HCT116 (cell line): ENCODE data around the gene DNM3. TPM values are rescaled to one million over a fixed set of nuclear protein-coding genes. Genes with fewer than 3 reads are reported as not detected.

Source experiments
- ATAC-seq: fragments of 200-7000 bp; cut with Tn5 transposase; 2 replicates; pipeline ENCODE4 v1.9.1; 2020; ENCODE audit warnings: mild to moderate bottlenecking, moderate library complexity
- BruUV-seq: library from RNA; stranded (reverse); fragments of 400-500 nt; replicated peaks from 2 replicates; lab custom pipeline; 2021; lab: Mats Ljungman, UMichigan
- CTCF ChIA-PET: fragments of 300-600 bp; sonication (Branson Sonifier 250); formaldehyde crosslinking; loops from one replicate; lab custom pipeline; 2021; ENCODE audit warnings: antibody characterized with exemption; lab: Charles Lee
- POLR2A ChIA-PET: fragments of 300-600, 350-600 bp; sonication (Branson Sonifier 250); formaldehyde crosslinking; loops from one replicate; lab custom pipeline; 2021; ENCODE audit warnings: antibody characterized with exemption; lab: Charles Lee
- RAD21 ChIA-PET, 2 experiments: fragments of 300-600 bp; sonication (Branson Sonifier 250); formaldehyde crosslinking; loops; one replicate each; lab custom pipeline; 2023; ENCODE audit warnings: low total read pairs in 2 of 2; ENCODE audit not compliant: uncharacterized antibody in 2 of 2, unreplicated experiment in 2 of 2, low non-redundant PET in 1 of 2; lab: Charles Lee
- DNase-seq: peaks from one replicate; pipeline ENCODE4 v3.0.0-alpha.2; 2010; ENCODE audit warnings: low read depth, low spot score
- H2AFZ ChIP-seq: fragments of 200-600 bp; shearing (Covaris generic), sonication (generic); 2 replicates; pipeline ENCODE4 v1.6.1; 2017; ENCODE audit warnings: low read depth, mixed run types, mixed read lengths, antibody characterized with exemption, low read length; ENCODE audit not compliant: poor library complexity, severe bottlenecking
- H3K27ac ChIP-seq: 2 replicates; pipeline ENCODE4 v1.5.1; 2012; ENCODE audit warnings: low read depth, low read length
- H3K27me3 ChIP-seq: fragments of 200-600 bp; sonication (generic); 2 replicates; pipeline ENCODE4 v1.6.1; 2016; ENCODE audit warnings: mixed run types, low read length, mixed read lengths; ENCODE audit not compliant: insufficient read depth
- H3K36me3 ChIP-seq, 2 experiments: fragments of 200-500 bp in 1 of 2; fragments of 200-600 bp in 1 of 2; sonication (Bioruptor generic) in 1 of 2; sonication (generic) in 1 of 2; 2 replicates each; pipeline versions ENCODE4 v1.5.1 to v1.6.1; 2014 to 2016; ENCODE audit warnings: low read length in 2 of 2, inconsistent platforms in 1 of 2, mixed read lengths in 1 of 2, mixed run types in 1 of 2; ENCODE audit not compliant: insufficient read depth in 2 of 2, control insufficient read depth in 1 of 2
- H3K4me1 ChIP-seq, 2 experiments: fragments of 200-600 bp in 1 of 2; sonication (generic) in 1 of 2; 2 replicates each; pipeline versions ENCODE4 v1.5.1 to v1.6.1; 2012 to 2017; ENCODE audit warnings: low read length in 2 of 2, inconsistent platforms in 1 of 2, mild to moderate bottlenecking in 1 of 2, mixed read lengths in 1 of 2, mixed run types in 1 of 2, moderate library complexity in 1 of 2; ENCODE audit not compliant: insufficient read depth in 2 of 2, control insufficient read depth in 1 of 2
- H3K4me2 ChIP-seq: fragments of 200-600 bp; sonication (generic); 2 replicates; pipeline ENCODE4 v1.6.1; 2017; ENCODE audit warnings: mixed run types, low read length, mixed read lengths
- H3K4me3 ChIP-seq, 2 experiments: fragments of 200-600 bp in 1 of 2; sonication (generic) in 1 of 2; replicated peaks in 1 of 2; 2 replicates each; pipeline ENCODE4 v1.5.1; 2011 to 2016; ENCODE audit warnings: low read length in 2 of 2, control low read depth in 1 of 2, low read depth in 1 of 2, mild to moderate bottlenecking in 1 of 2, mixed read lengths in 1 of 2, mixed run types in 1 of 2
- H3K79me2 ChIP-seq: fragments of 200-600 bp; sonication (generic); 2 replicates; pipeline ENCODE4 v1.6.1; 2017; ENCODE audit warnings: mild to moderate bottlenecking, mixed run types, low read length, moderate library complexity, mixed read lengths; ENCODE audit not compliant: insufficient read depth
- H3K9ac ChIP-seq: fragments of 200-600 bp; sonication (generic); 2 replicates; pipeline ENCODE4 v1.6.1; 2016; ENCODE audit warnings: low read length, mixed read lengths
- H3K9me2 ChIP-seq: fragments of 200-600 bp; sonication (generic), shearing (Covaris generic); 2 replicates; pipeline ENCODE4 v1.6.1; 2017; ENCODE audit warnings: mixed run types, mild to moderate bottlenecking, moderate library complexity; ENCODE audit not compliant: insufficient read depth
- H3K9me3 ChIP-seq, 2 experiments: fragments of 200-500 bp in 1 of 2; fragments of 200-600 bp in 1 of 2; sonication (Bioruptor generic) in 1 of 2; sonication (generic) in 1 of 2; 2 replicates each; pipeline ENCODE4 v1.6.1; 2014 to 2017; ENCODE audit warnings: low read length in 2 of 2, mixed read lengths in 2 of 2, inconsistent platforms in 1 of 2, low read depth in 1 of 2, mild to moderate bottlenecking in 1 of 2, mixed run types in 1 of 2, moderate library complexity in 1 of 2; ENCODE audit not compliant: control insufficient read depth in 1 of 2, insufficient read depth in 1 of 2
- H4K20me1 ChIP-seq: fragments of 200-600 bp; sonication (generic), shearing (Covaris generic); 2 replicates; pipeline ENCODE4 v1.6.1; 2017; ENCODE audit warnings: mixed run types, mild to moderate bottlenecking, moderate library complexity; ENCODE audit not compliant: insufficient read depth
- CBX3 ChIP-seq: IDR thresholded peaks from 2 replicates; pipeline ENCODE4 v1.6.1; 2012; ENCODE audit warnings: low read depth
- EGR1 ChIP-seq: IDR thresholded peaks from 2 replicates; pipeline ENCODE4 v1.6.1; 2012; ENCODE audit warnings: low read depth
- ELF1 ChIP-seq: IDR thresholded peaks from 2 replicates; pipeline ENCODE4 v1.6.1; 2012; ENCODE audit warnings: low read depth, borderline replicate concordance
- EZH2 ChIP-seq: fragments of 200-600 bp; sonication (generic); IDR thresholded peaks from 2 replicates; pipeline ENCODE4 v1.6.1; 2017; ENCODE audit warnings: antibody characterized with exemption, mixed run types
- POLR2A ChIP-seq: IDR thresholded peaks from 2 replicates; pipeline ENCODE4 v1.7.0; 2011; ENCODE audit warnings: borderline replicate concordance; ENCODE audit not compliant: insufficient read depth, insufficient read length; ENCODE audit errors: extremely low read depth
- POLR2AphosphoS5 ChIP-seq: IDR thresholded peaks from 2 replicates; pipeline ENCODE4 v1.6.1; 2011; ENCODE audit warnings: mild to moderate bottlenecking, low read depth, low read length, moderate library complexity
- RAD21 ChIP-seq: IDR thresholded peaks from 2 replicates; pipeline ENCODE4 v1.6.1; 2012; ENCODE audit warnings: low read depth, mild to moderate bottlenecking
- SRF ChIP-seq: IDR thresholded peaks from 2 replicates; pipeline ENCODE4 v1.6.1; 2012; ENCODE audit warnings: low read depth
- TCF7L2 ChIP-seq: IDR thresholded peaks from 2 replicates; pipeline ENCODE4 v1.7.0; 2011; ENCODE audit warnings: borderline replicate concordance, inconsistent platforms; ENCODE audit not compliant: insufficient read depth, insufficient read length; ENCODE audit errors: extremely low read depth
- ZFX ChIP-seq: fragments of 450-650 bp; IDR thresholded peaks from 2 replicates; pipeline ENCODE4 v1.6.1; 2017
- ZNF274 ChIP-seq: fragments of 200-500 bp; sonication (Bioruptor generic); IDR thresholded peaks from 2 replicates; pipeline ENCODE4 v1.6.1; 2014; ENCODE audit warnings: mild to moderate bottlenecking, low read depth, low read length, inconsistent platforms
- intact Hi-C: fragments of 100-400 bp; cut with micrococcal nuclease; formaldehyde crosslinking; loops from 2 replicates; pipeline ENCODE4 v1.10.0; 2022
- total RNA-seq: library from RNA; stranded (reverse); gene quantifications from one replicate; pipeline ENCODE4 v1.2.1, GENCODE V29; 2021; ENCODE audit not compliant: unreplicated experiment
- TF ChIP-seq, protein P1 (sequence below): IDR thresholded peaks from 2 replicates; pipeline ENCODE4 v1.6.1; 2012; ENCODE audit warnings: low read depth

The DNM3 gene
- total RNA-seq, 1 experiment from 2014 or later, result 3.1 TPM

GRCh38 chr1:171994293-171994692, 153.0 kb downstream of the DNM3 start:
- BruUV-seq, result no TSS peak
- ChIA-PET CTCF (interaction anchor here (1.1 to 2.0 kb wide), 2 partner anchors 8 to 9 kb away, joined by 3 to 5 read pairs; no protein-coding TSS in a partner anchor), RAD21 (no interaction called here), POLR2A (no interaction called here)
- intact Hi-C loops, result no loop called here
- no peak overlapping the region for H2AFZ ChIP-seq
- DNase-seq (no peak), ATAC-seq (no peak)
- H3K27me3 ChIP-seq, result no peaks in the 10 kb centered on the region
- H3K9me3 ChIP-seq, result no peaks in the 10 kb centered on the region
- H3K4me1 ChIP-seq, result no peaks in the 10 kb centered on the region
- no peak for TF ChIP-seq RAD21
- TF ChIP-seq SRF, result no peak
- no peak for TF ChIP-seq ZFX
- TF ChIP-seq POLR2AphosphoS5, result no peak
- no peak for TF ChIP-seq EZH2
- TF ChIP-seq EGR1, result no peak
- no peak for TF ChIP-seq ZNF274
- TF ChIP-seq, protein P1, sequence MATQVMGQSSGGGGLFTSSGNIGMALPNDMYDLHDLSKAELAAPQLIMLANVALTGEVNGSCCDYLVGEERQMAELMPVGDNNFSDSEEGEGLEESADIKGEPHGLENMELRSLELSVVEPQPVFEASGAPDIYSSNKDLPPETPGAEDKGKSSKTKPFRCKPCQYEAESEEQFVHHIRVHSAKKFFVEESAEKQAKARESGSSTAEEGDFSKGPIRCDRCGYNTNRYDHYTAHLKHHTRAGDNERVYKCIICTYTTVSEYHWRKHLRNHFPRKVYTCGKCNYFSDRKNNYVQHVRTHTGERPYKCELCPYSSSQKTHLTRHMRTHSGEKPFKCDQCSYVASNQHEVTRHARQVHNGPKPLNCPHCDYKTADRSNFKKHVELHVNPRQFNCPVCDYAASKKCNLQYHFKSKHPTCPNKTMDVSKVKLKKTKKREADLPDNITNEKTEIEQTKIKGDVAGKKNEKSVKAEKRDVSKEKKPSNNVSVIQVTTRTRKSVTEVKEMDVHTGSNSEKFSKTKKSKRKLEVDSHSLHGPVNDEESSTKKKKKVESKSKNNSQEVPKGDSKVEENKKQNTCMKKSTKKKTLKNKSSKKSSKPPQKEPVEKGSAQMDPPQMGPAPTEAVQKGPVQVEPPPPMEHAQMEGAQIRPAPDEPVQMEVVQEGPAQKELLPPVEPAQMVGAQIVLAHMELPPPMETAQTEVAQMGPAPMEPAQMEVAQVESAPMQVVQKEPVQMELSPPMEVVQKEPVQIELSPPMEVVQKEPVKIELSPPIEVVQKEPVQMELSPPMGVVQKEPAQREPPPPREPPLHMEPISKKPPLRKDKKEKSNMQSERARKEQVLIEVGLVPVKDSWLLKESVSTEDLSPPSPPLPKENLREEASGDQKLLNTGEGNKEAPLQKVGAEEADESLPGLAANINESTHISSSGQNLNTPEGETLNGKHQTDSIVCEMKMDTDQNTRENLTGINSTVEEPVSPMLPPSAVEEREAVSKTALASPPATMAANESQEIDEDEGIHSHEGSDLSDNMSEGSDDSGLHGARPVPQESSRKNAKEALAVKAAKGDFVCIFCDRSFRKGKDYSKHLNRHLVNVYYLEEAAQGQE, result no peak
- TF ChIP-seq CBX3, result no peak
- TF ChIP-seq TCF7L2, result no peak
- no peak for TF ChIP-seq ELF1
- TF ChIP-seq POLR2A, result no peak
- H3K36me3 ChIP-seq, result no peaks in the 10 kb centered on the region
- H3K4me2 ChIP-seq, result no peak overlapping the region
- no peaks in the 10 kb centered on the region for H3K79me2 ChIP-seq
- no peak overlapping the region for H3K4me3 ChIP-seq
- no peak overlapping the region for H3K27ac ChIP-seq
- no peak overlapping the region for H3K9ac ChIP-seq
- no peaks in the 10 kb centered on the region for H3K9me2 ChIP-seq
- H4K20me1 ChIP-seq, result no peaks in the 10 kb centered on the region
